Measurements from ENCODE around the gene PITRM1. TPM values are rescaled to one million over a fixed set of nuclear protein-coding genes. Genes with fewer than 3 reads are reported as not detected.
A peak's percentile ranks its signal among the peaks of the same experiment; 100 is the strongest.

Gene PITRM1
- total RNA-seq, 1 donor: 84.6 TPM

DNA sequence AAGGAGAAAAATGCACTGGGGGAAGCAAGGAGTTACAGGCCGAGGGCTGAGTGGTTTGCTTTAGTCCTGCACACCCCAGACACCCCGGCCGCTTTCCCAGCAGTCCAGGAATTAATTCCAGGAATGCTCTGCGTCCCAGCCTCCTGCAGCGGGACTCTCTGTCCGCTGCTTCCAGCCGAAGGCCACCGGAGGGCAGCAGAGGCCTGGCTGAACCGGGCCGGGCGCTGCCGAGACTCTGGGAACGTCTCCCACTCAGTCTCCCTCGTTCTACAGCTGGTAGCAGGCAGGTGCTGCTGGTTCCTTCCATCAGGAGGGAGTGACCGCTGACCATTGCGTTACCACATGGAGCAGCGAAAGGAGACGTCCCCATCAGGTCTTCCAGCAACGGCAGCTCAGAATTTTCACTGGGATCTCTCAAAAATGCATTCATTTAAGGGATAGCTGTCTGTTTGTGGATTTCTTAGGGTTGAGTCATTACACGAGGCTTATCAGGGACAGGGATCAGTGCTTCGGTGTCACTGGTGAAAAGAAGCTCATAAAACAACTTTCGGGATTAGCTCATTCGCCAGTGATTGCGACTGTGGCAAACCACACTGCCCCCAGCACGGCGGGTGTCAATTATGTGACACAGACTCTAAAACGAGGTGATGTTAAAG, 24.9 kb upstream of the PITRM1 start:
- TF ChIP-seq CTCF (IDR thresholded peaks at IDR 0.05; ENCODE audit: insufficient read depth, low read depth, low read length): peak; percentile 95
- H3K4me3 ChIP-seq (ENCODE audit: low read depth, low read length): peak overlapping the region; percentile 50
- peak; percentile 91 for DNase-seq (ENCODE audit: low read depth)

GRCh38 chr10:3196958-3197347, 24.4 kb upstream of the PITRM1 start:
- H3K4me3 ChIP-seq (ENCODE audit: low read depth, low read length): peak overlapping the region; percentile 5

DNA sequence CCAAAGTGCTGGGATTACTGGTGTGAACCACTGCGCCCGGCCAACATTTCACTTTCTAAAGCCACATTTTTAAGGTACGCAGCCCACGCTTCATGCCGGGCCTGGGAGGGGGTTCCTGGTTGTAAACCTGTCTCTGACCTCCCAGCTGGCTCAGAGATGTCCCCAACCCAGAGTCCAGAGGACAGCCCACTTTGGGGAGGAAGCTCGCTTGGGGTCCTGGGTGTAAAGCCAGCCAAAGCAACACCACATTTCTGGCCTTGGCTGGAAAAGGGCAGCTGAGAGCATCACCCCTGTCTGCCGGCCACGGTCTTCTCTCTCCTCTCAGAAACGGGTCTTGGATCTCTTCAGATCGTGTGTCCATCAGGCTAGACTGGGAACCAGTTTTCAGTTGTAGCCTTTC, 23.9 kb upstream of the PITRM1 start:
- H3K4me3 ChIP-seq (ENCODE audit: low read depth, low read length): no peak overlapping the region
- no peak for TF ChIP-seq CTCF (IDR thresholded peaks at IDR 0.05; ENCODE audit: insufficient read depth, low read depth, low read length)
- no peak for DNase-seq (ENCODE audit: low read depth)

More at GRCh38 chr10:3196958-3197347, 24.4 kb upstream of the PITRM1 start:
- no peak for DNase-seq (ENCODE audit: low read depth)
- TF ChIP-seq CTCF (IDR thresholded peaks at IDR 0.05; ENCODE audit: insufficient read depth, low read depth, low read length): no peak

GRCh38 chr10:3195726-3196125, 23.1 kb upstream of the PITRM1 start:
- DNase-seq (ENCODE audit: low read depth): no peak
- TF ChIP-seq CTCF (IDR thresholded peaks at IDR 0.05; ENCODE audit: insufficient read depth, low read depth, low read length): no peak
- H3K4me3 ChIP-seq (ENCODE audit: low read depth, low read length): no peak overlapping the region

GRCh38 chr10:3195286-3195685, 22.7 kb upstream of the PITRM1 start:
- TF ChIP-seq CTCF (IDR thresholded peaks at IDR 0.05; ENCODE audit: insufficient read depth, low read depth, low read length): no peak
- no peak for DNase-seq (ENCODE audit: low read depth)
- no peak overlapping the region for H3K4me3 ChIP-seq (ENCODE audit: low read depth, low read length)

DNA sequence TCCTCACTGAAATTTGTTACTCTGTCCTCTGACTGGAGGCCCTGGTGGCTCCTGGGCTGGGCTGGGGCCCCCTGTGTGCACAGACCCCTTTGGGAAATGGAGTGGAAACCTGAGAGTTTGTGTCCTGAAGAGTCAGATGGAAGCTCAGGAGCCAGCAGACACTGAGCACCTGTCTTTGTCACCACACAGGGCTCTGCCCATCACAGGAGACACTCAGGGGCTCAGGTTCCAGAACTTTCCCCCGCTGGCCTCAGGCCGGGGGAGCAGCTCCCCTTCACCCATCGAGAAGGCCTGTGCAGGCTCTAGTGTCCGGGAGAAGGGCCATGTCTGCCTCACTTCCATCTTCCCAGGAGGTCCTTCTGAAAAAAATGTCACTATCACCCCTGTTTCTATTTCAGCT, 22.3 kb upstream of the PITRM1 start:
- no peak for DNase-seq (ENCODE audit: low read depth)
- no peak overlapping the region for H3K4me3 ChIP-seq (ENCODE audit: low read depth, low read length)
- TF ChIP-seq CTCF (IDR thresholded peaks at IDR 0.05; ENCODE audit: insufficient read depth, low read depth, low read length): no peak

- DNase-seq (ENCODE audit: low read depth): no peak
- no peak for TF ChIP-seq CTCF (IDR thresholded peaks at IDR 0.05; ENCODE audit: insufficient read depth, low read depth, low read length)
- no peak overlapping the region for H3K4me3 ChIP-seq (ENCODE audit: low read depth, low read length)
These were observed 21.2 kb upstream of the PITRM1 start for GRCh38 chr10:3193751-3194150.
